Liver (tissue), 9 donors: ENCODE data around the gene SRSF10. TPM values are rescaled to one million over a fixed set of nuclear protein-coding genes. Genes with fewer than 3 reads are reported as not detected.

Source experiments
- DNase-seq: peaks from one replicate; pipeline ENCODE4 v3.0.0-alpha.2; 2017; ENCODE audit warnings: low spot score
- H3K27ac ChIP-seq, 2 donors: one replicate each; pipeline ENCODE4 v1.7.0; 2013; ENCODE audit warnings: inconsistent platforms in 2 of 2, low read length in 2 of 2, control low read depth in 1 of 2, low read depth in 1 of 2, mild to moderate bottlenecking in 1 of 2
- H3K27me3 ChIP-seq, 4 donors: one replicate each; pipeline versions ENCODE4 v1.6.1 to v1.7.0; 2013; ENCODE audit warnings: low read length in 3 of 4, inconsistent platforms in 1 of 4, mild to moderate bottlenecking in 1 of 4, moderate library complexity in 1 of 4; ENCODE audit not compliant: control insufficient read depth in 4 of 4, insufficient read depth in 4 of 4
- H3K36me3 ChIP-seq, 4 donors: one replicate each; pipeline versions ENCODE4 v1.6.1 to v1.7.0; 2013; ENCODE audit warnings: low read length in 3 of 4, mild to moderate bottlenecking in 3 of 4, low read depth in 1 of 4, moderate library complexity in 1 of 4; ENCODE audit not compliant: control insufficient read depth in 4 of 4, insufficient read depth in 3 of 4
- H3K4me1 ChIP-seq, 4 donors: one replicate each; pipeline versions ENCODE4 v1.6.1 to v1.7.0; 2013; ENCODE audit warnings: low read length in 3 of 4, mild to moderate bottlenecking in 3 of 4, moderate library complexity in 1 of 4; ENCODE audit not compliant: control insufficient read depth in 4 of 4, insufficient read depth in 4 of 4
- H3K4me3 ChIP-seq, 3 donors: one replicate each; pipeline versions ENCODE4 v1.6.1 to v1.7.0; 2013; ENCODE audit warnings: low read length in 3 of 3, control low read depth in 1 of 3, low read depth in 1 of 3, mild to moderate bottlenecking in 1 of 3
- H3K9ac ChIP-seq, 2 donors: one replicate each; pipeline ENCODE4 v1.7.0; 2013; ENCODE audit warnings: low read length in 2 of 2, mild to moderate bottlenecking in 2 of 2, moderate library complexity in 2 of 2, control low read depth in 1 of 2, low read depth in 1 of 2
- H3K9me3 ChIP-seq, 4 donors: one replicate each; pipeline versions ENCODE4 v1.6.1 to v1.7.0; 2013; ENCODE audit warnings: low read length in 3 of 4; ENCODE audit not compliant: control insufficient read depth in 4 of 4
- ATF3 ChIP-seq: IDR thresholded peaks from 2 replicates; pipeline ENCODE4 v1.6.1; 2016; ENCODE audit warnings: antibody characterized with exemption
- EGR1 ChIP-seq, 2 donors: IDR thresholded peaks; 2 replicates each; pipeline ENCODE4 v1.6.1; 2016 to 2018; ENCODE audit warnings: antibody characterized with exemption in 2 of 2, low read depth in 2 of 2
- FOXA1 ChIP-seq: IDR thresholded peaks from 2 replicates; pipeline ENCODE4 v1.6.1; 2016; ENCODE audit warnings: antibody characterized with exemption
- FOXA2 ChIP-seq: IDR thresholded peaks from 2 replicates; pipeline ENCODE4 v1.6.1; 2016; ENCODE audit warnings: antibody characterized with exemption
- HNF4A ChIP-seq, 2 donors: conservative IDR thresholded peaks; 2 replicates each; pipeline ENCODE4 v1.6.1; 2016; ENCODE audit warnings: antibody characterized with exemption in 2 of 2, mild to moderate bottlenecking in 2 of 2
- JUND ChIP-seq, 2 donors: IDR thresholded peaks; 2 replicates each; pipeline ENCODE4 v1.6.1; 2016; ENCODE audit warnings: antibody characterized with exemption in 2 of 2
- NR2F2 ChIP-seq: IDR thresholded peaks from 2 replicates; pipeline ENCODE4 v1.6.1; 2016; ENCODE audit warnings: antibody characterized with exemption
- RAD21 ChIP-seq, 2 donors: IDR thresholded peaks; 2 replicates each; pipeline ENCODE4 v1.6.1; 2016; ENCODE audit warnings: antibody characterized with exemption in 2 of 2, mild to moderate bottlenecking in 2 of 2
- RXRA ChIP-seq, 2 donors: IDR thresholded peaks; 2 replicates each; pipeline ENCODE4 v1.6.1; 2017 to 2018; ENCODE audit warnings: antibody characterized with exemption in 2 of 2, mild to moderate bottlenecking in 1 of 2
- TAF1 ChIP-seq: conservative IDR thresholded peaks from 2 replicates; pipeline ENCODE4 v1.6.1; 2016; ENCODE audit warnings: antibody characterized with exemption, mild to moderate bottlenecking
- YY1 ChIP-seq: IDR thresholded peaks from 2 replicates; pipeline ENCODE4 v1.6.1; 2016; ENCODE audit warnings: antibody characterized with exemption, mild to moderate bottlenecking
- WGBS: extraction: QIAGEN DNeasy Blood & Tissue Kit; methylation state at CpG from one replicate; pipeline ENCODE4 v1.1.7; 2013; 5-methylcytosine and 5-hydroxymethylcytosine counted together
- polyA plus RNA-seq, 2 donors: library from polyadenylated mRNA; stranded (reverse) in 1 of 2; unstranded in 1 of 2; fragments of 200-250 nt in 1 of 2; fragments of >200 nt in 1 of 2; fragmentation: Nextera tagmentation in 1 of 2; extraction: Ambion mirVana in 1 of 2; gene quantifications; one replicate each; pipeline versions ENCODE4 v1.2.1 to v1.2.3, GENCODE V29; 2013 to 2015
- total RNA-seq, 2 donors: library from RNA; depleted of rRNA; stranded (reverse); fragments of >200 nt; gene quantifications; one replicate each; pipeline ENCODE4 v1.2.3, GENCODE V29; 2014
- TF ChIP-seq, protein P1 (sequence below): fragments of 150-350 bp; IDR thresholded peaks from 2 replicates; pipeline ENCODE4 v1.5.1; 2017; ENCODE audit warnings: improper control_type of control experiment, low read depth, low read length; ENCODE audit not compliant: missing input control
- TF ChIP-seq, protein P2 (sequence below): IDR thresholded peaks from 2 replicates; pipeline ENCODE4 v1.6.1; 2016; ENCODE audit warnings: antibody characterized with exemption, mild to moderate bottlenecking
- TF ChIP-seq, protein P3 (sequence below): IDR thresholded peaks from 2 replicates; pipeline ENCODE4 v1.6.1; 2016; ENCODE audit warnings: antibody characterized with exemption
- TF ChIP-seq, protein P4 (sequence below): IDR thresholded peaks from 2 replicates; pipeline ENCODE4 v1.6.1; 2016; ENCODE audit warnings: antibody characterized with exemption
- donor health status: healthy.
- donor health status: healthy.
- donor health status: healthy.
- donor health status: healthy.
- donor health status: healthy.

Gene SRSF10
- total and polyA plus RNA-seq, 4 donors: 29.9 to 77.5 (median 63.8) TPM

DNA sequence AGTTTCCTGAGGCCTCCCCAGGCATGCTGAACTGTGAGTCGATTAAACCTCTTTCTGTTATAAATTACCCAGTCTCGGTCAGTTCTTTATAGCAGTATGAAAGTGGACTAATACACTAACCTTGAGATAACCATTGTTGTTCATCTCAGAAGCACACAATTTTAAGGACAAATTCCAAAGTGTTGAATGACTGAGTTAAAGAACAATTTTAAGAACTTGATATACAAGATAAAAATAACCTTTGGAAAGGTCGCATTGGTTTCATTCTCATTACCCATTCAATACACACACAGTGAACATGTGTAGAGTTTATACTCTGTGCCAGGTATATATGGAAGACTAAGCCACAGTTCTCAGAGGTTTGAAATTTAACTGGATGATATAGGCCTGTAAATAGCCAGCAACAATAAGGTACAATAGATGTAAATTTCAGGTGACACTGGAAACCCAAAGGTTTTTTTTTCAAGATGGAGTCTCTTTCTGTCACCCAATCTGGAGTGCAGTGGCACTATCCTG, 19.1 kb upstream of the SRSF10 start (continued):
- TF ChIP-seq, protein P1, sequence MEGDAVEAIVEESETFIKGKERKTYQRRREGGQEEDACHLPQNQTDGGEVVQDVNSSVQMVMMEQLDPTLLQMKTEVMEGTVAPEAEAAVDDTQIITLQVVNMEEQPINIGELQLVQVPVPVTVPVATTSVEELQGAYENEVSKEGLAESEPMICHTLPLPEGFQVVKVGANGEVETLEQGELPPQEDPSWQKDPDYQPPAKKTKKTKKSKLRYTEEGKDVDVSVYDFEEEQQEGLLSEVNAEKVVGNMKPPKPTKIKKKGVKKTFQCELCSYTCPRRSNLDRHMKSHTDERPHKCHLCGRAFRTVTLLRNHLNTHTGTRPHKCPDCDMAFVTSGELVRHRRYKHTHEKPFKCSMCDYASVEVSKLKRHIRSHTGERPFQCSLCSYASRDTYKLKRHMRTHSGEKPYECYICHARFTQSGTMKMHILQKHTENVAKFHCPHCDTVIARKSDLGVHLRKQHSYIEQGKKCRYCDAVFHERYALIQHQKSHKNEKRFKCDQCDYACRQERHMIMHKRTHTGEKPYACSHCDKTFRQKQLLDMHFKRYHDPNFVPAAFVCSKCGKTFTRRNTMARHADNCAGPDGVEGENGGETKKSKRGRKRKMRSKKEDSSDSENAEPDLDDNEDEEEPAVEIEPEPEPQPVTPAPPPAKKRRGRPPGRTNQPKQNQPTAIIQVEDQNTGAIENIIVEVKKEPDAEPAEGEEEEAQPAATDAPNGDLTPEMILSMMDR: no peak
- no peak for TF ChIP-seq NR2F2

DNA sequence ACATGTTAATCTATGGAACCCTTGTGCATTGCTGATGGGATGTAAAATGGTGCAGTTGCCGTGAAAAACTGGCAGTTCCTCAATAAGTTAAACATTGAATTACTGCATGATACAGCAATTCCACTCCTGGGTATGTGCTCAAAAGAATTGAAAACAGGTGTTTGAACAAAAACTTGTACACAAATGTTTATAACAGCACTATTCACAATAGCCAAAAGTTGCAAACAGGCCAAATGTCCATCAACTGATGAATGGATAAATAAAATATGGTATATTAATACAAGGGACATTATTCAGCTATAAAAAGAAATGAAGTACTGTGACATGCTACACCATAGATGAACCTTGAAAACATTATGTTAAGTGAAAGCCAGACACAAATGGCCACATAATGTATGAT, 17.7 kb upstream of the SRSF10 start:
- no peak for DNase-seq
- no peaks in the 10 kb centered on the region for H3K4me1 ChIP-seq
- TF ChIP-seq RAD21 (IDR thresholded peaks at IDR 0.05): no peak
- no peak for TF ChIP-seq EGR1 (IDR thresholded peaks at IDR 0.05; ENCODE audit: low read depth in 2 of 2)
- TF ChIP-seq, protein P2, sequence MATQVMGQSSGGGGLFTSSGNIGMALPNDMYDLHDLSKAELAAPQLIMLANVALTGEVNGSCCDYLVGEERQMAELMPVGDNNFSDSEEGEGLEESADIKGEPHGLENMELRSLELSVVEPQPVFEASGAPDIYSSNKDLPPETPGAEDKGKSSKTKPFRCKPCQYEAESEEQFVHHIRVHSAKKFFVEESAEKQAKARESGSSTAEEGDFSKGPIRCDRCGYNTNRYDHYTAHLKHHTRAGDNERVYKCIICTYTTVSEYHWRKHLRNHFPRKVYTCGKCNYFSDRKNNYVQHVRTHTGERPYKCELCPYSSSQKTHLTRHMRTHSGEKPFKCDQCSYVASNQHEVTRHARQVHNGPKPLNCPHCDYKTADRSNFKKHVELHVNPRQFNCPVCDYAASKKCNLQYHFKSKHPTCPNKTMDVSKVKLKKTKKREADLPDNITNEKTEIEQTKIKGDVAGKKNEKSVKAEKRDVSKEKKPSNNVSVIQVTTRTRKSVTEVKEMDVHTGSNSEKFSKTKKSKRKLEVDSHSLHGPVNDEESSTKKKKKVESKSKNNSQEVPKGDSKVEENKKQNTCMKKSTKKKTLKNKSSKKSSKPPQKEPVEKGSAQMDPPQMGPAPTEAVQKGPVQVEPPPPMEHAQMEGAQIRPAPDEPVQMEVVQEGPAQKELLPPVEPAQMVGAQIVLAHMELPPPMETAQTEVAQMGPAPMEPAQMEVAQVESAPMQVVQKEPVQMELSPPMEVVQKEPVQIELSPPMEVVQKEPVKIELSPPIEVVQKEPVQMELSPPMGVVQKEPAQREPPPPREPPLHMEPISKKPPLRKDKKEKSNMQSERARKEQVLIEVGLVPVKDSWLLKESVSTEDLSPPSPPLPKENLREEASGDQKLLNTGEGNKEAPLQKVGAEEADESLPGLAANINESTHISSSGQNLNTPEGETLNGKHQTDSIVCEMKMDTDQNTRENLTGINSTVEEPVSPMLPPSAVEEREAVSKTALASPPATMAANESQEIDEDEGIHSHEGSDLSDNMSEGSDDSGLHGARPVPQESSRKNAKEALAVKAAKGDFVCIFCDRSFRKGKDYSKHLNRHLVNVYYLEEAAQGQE: no peak
- no peak for TF ChIP-seq ATF3
- TF ChIP-seq NR2F2: no peak
- no peak for TF ChIP-seq RXRA (IDR thresholded peaks at IDR 0.05)
- TF ChIP-seq, protein P1: no peak
- no peak for TF ChIP-seq JUND (IDR thresholded peaks at IDR 0.05)
- TF ChIP-seq FOXA1: no peak
- no peak for TF ChIP-seq YY1
- TF ChIP-seq TAF1: no peak
- H3K27ac ChIP-seq: no peak overlapping the region
- WGBS: 69% methylated on average over 1 of the region's 1 CpG
- H3K9ac ChIP-seq: no peak overlapping the region
- H3K27me3 ChIP-seq: no peaks in the 10 kb centered on the region
- H3K36me3 ChIP-seq: no peaks in the 10 kb centered on the region
- H3K4me3 ChIP-seq: no peak overlapping the region
- H3K9me3 ChIP-seq: no peaks in the 10 kb centered on the region

DNA sequence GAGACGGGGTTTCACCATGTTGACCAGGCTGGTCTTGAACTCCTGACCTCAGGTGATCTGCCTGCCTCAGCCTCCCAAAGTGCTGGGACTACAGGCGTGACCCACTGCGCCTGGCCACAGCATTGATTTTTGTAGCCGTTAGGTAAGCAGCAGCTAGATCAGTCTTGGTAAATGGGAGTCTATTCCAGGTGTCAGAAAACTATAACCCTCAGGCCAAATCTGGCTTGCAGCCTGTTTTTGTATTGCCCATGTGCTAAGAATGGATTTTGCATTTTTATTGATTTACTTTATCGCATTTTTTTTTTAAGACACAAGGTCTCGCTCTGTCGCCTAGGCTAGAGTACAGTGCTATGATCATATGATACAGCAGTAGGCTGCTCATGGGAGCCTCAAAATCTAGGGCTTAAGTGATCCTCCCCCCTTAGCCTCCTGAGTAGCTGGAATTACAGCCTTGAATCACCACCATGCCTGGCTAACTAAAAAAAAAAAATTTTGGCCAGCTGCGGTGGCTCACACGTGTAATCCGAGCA, 16.6 kb upstream of the SRSF10 start:
- Histone ChIP-seq H3K4me3 (no peak overlapping the region), H3K36me3 (no peaks in the 10 kb centered on the region), H3K27me3 (no peaks in the 10 kb centered on the region), H3K27ac (no peak overlapping the region), H3K9ac (no peak overlapping the region), H3K4me1 (no peaks in the 10 kb centered on the region), H3K9me3 (no peaks in the 10 kb centered on the region)
- no peak for TF ChIP-seq HNF4A (conservative IDR thresholded peaks at IDR 0.05)
- no peak for TF ChIP-seq JUND (IDR thresholded peaks at IDR 0.05)
- TF ChIP-seq TAF1: no peak
- TF ChIP-seq, protein P3, sequence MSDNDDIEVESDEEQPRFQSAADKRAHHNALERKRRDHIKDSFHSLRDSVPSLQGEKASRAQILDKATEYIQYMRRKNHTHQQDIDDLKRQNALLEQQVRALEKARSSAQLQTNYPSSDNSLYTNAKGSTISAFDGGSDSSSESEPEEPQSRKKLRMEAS: no peak
- TF ChIP-seq FOXA1: no peak
- no peak for TF ChIP-seq YY1
- TF ChIP-seq, protein P4, sequence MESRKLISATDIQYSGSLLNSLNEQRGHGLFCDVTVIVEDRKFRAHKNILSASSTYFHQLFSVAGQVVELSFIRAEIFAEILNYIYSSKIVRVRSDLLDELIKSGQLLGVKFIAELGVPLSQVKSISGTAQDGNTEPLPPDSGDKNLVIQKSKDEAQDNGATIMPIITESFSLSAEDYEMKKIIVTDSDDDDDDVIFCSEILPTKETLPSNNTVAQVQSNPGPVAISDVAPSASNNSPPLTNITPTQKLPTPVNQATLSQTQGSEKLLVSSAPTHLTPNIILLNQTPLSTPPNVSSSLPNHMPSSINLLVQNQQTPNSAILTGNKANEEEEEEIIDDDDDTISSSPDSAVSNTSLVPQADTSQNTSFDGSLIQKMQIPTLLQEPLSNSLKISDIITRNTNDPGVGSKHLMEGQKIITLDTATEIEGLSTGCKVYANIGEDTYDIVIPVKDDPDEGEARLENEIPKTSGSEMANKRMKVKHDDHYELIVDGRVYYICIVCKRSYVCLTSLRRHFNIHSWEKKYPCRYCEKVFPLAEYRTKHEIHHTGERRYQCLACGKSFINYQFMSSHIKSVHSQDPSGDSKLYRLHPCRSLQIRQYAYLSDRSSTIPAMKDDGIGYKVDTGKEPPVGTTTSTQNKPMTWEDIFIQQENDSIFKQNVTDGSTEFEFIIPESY: no peak
- no peak for TF ChIP-seq ATF3
- TF ChIP-seq EGR1 (IDR thresholded peaks at IDR 0.05; ENCODE audit: low read depth in 2 of 2): no peak
- TF ChIP-seq FOXA2: no peak
- WGBS: 85% methylated on average over 10 of the region's 10 CpGs
- DNase-seq: no peak
